Adipocyte (in vitro differentiated cells): ENCODE data around the gene NUBPL.
A peak's percentile ranks its signal among the peaks of the same experiment; 100 is the strongest.
"Not testable (repeated sequence)": the region's sequence is repeated elsewhere in the genome, so short reads cannot be mapped to it uniquely, and the experiment has no call there.

Experiments used
- DNase-seq: peaks from one replicate; pipeline ENCODE4 v3.0.0-alpha.2; 2015; ENCODE audit warnings: low read depth
- H3K27me3 ChIP-seq: replicated peaks from 2 replicates; pipeline ENCODE4 v1.7.0; 2013; ENCODE audit warnings: mild to moderate bottlenecking, low read length, moderate library complexity; ENCODE audit not compliant: control insufficient read depth, insufficient read depth
- H3K36me3 ChIP-seq: 2 replicates; pipeline ENCODE4 v1.7.0; 2013; ENCODE audit warnings: low read length, mild to moderate bottlenecking, moderate library complexity; ENCODE audit not compliant: control insufficient read depth, insufficient read depth, severe bottlenecking
- H3K4me1 ChIP-seq: 2 replicates; pipeline ENCODE4 v1.7.0; 2013; ENCODE audit warnings: mild to moderate bottlenecking, low read length, moderate library complexity; ENCODE audit not compliant: control insufficient read depth, insufficient read depth
- H3K4me3 ChIP-seq: 2 replicates; pipeline ENCODE4 v1.7.0; 2013; ENCODE audit warnings: mild to moderate bottlenecking, low read length, moderate library complexity
- H3K9ac ChIP-seq: 2 replicates; pipeline ENCODE4 v1.7.0; 2013; ENCODE audit warnings: mild to moderate bottlenecking, low read length, moderate library complexity
- H3K9me3 ChIP-seq: 2 replicates; pipeline ENCODE4 v1.7.0; 2013; ENCODE audit warnings: mild to moderate bottlenecking, low read length, moderate library complexity; ENCODE audit not compliant: control insufficient read depth

Gene NUBPL

GRCh38 chr14:31813724-31814490, 252.7 kb downstream of the NUBPL start:
- not testable (repeated sequence) for H3K4me1 ChIP-seq, H3K27me3 ChIP-seq, H3K4me3 ChIP-seq

DNA sequence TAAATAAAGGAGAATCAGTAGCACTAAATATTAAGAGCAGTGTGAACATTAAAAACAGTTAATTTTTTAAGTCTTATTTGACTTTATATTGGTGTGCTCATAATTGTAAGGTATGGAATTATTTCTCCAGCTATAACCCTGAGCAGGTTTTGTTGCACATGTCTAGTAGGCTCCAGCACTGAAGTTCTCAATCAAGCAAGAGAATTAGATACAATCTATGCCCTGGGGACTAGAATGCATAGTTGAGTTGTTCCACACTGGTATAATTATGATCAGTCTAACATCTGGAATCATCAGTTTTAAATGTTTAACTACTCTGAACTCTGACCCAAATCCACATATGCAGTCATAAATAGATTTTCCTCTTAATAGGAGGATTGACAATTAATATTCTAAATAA, 258.1 kb downstream of the NUBPL start:
- DNase-seq: peak; percentile 41
- no peak overlapping the region for H3K9ac ChIP-seq
- no peaks in the 10 kb centered on the region for H3K9me3 ChIP-seq
- no peaks in the 10 kb centered on the region for H3K36me3 ChIP-seq
- peaks cover 5% of the 10 kb centered on the region for H3K4me1 ChIP-seq
- H3K27me3 ChIP-seq: no peaks in the 10 kb centered on the region
- H3K4me3 ChIP-seq: no peak overlapping the region

More at GRCh38 chr14:31813724-31814490, 252.7 kb downstream of the NUBPL start:
- H3K9ac ChIP-seq, H3K9me3 ChIP-seq, DNase-seq, H3K36me3 ChIP-seq: not testable (repeated sequence)

- Histone ChIP-seq H3K9ac (no peak overlapping the region), H3K9me3 (no peaks in the 10 kb centered on the region), H3K4me3 (no peak overlapping the region), H3K4me1 (peaks cover 9% of the 10 kb centered on the region), H3K27me3 (no peaks in the 10 kb centered on the region), H3K36me3 (no peaks in the 10 kb centered on the region)
- no peak for DNase-seq
These were observed 264.3 kb downstream of the NUBPL start for GRCh38 chr14:31825459-31825858.

DNA sequence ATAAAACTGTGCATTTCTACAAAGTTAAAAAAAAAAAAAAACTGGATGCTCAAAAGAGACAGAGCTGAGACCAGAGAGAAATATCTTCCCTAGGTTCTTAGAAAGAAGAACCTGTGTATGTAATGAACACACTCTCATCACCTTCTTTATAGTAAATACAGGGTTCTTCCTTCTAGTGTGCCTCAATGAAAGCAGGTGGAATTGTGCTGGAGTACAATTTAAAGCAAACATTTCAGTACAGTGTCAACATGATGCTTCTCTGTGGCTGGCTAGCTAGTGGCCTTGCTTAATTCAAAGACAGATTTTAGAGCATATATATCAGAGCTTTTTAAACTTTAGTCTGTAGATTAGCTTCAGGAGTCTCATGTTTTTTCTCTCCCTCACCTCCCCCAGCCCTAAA, 266.1 kb downstream of the NUBPL start:
- no peaks in the 10 kb centered on the region for H3K36me3 ChIP-seq
- peaks cover 9% of the 10 kb centered on the region for H3K4me1 ChIP-seq
- no peaks in the 10 kb centered on the region for H3K9me3 ChIP-seq
- DNase-seq: no peak
- H3K9ac ChIP-seq: no peak overlapping the region
- H3K4me3 ChIP-seq: no peak overlapping the region
- H3K27me3 ChIP-seq: no peaks in the 10 kb centered on the region

- Histone ChIP-seq H3K9ac (no peak overlapping the region), H3K4me1 (peaks cover 9% of the 10 kb centered on the region), H3K27me3 (no peaks in the 10 kb centered on the region), H3K9me3 (no peaks in the 10 kb centered on the region), H3K36me3 (no peaks in the 10 kb centered on the region), H3K4me3 (no peak overlapping the region)
- DNase-seq: peak; percentile 64
These were observed 268.0 kb downstream of the NUBPL start for GRCh38 chr14:31828946-31829868.

- Histone ChIP-seq H3K9ac (no peak overlapping the region), H3K4me3 (no peak overlapping the region), H3K36me3 (no peaks in the 10 kb centered on the region), H3K9me3 (no peaks in the 10 kb centered on the region), H3K27me3 (no peaks in the 10 kb centered on the region), H3K4me1 (peaks cover under 1% of the 10 kb centered on the region)
- DNase-seq: peak; percentile 7
These were observed 273.4 kb downstream of the NUBPL start for GRCh38 chr14:31834616-31835015.

DNA sequence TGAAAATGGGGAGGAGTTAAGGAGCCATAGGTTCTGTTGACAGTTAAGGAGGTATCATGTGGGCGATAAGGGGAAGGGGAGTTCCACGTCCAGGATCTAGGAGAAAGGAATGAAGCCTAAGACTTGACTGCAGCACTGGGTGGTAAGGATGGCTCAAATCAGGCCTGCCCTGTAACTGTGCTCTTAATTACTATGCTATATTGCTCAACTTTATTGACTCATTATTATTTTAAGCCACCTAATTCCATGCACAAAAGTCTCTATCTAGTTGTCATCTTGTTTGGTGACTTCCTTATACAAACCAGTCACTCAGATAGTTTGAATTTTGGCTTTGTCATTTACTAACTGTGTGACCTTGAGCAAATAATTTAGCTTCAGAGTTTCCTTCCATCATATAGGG, 273.8 kb downstream of the NUBPL start:
- no peaks in the 10 kb centered on the region for H3K36me3 ChIP-seq
- no peak overlapping the region for H3K9ac ChIP-seq
- H3K4me1 ChIP-seq: no peaks in the 10 kb centered on the region
- H3K27me3 ChIP-seq: no peaks in the 10 kb centered on the region
- DNase-seq: no peak
- H3K9me3 ChIP-seq: no peaks in the 10 kb centered on the region
- H3K4me3 ChIP-seq: no peak overlapping the region

DNA sequence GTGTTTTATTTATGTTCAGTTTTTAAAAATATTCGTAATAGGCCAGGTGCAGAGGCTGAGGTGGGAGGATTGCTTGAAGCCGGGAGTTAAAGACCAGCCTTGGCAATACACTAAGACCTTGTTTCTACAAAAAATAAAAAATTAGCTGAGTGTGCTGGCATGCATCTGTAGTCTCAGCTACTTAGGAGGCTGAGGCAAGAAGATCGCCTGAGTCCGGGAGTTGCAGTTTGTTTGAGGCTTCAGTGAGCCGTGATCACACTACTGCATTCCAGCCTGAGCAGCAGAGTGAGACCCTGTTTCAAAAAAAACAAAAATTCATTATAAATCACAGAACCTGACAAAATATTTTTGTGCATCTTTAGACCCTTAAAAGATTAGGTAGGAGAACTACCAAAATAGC, 275.8 kb downstream of the NUBPL start:
- Histone ChIP-seq H3K9me3 (no peaks in the 10 kb centered on the region), H3K4me3 (no peak overlapping the region), H3K36me3 (no peaks in the 10 kb centered on the region), H3K4me1 (no peaks in the 10 kb centered on the region), H3K9ac (no peak overlapping the region), H3K27me3 (no peaks in the 10 kb centered on the region)
- no peak for DNase-seq

- peak; percentile 26 for DNase-seq
- H3K4me1 ChIP-seq: peaks cover 10% of the 10 kb centered on the region
- no peak overlapping the region for H3K9ac ChIP-seq
- H3K27me3 ChIP-seq: no peaks in the 10 kb centered on the region
- no peaks in the 10 kb centered on the region for H3K9me3 ChIP-seq
- no peak overlapping the region for H3K4me3 ChIP-seq
- H3K36me3 ChIP-seq: peaks cover 3% of the 10 kb centered on the region
These were observed 281.7 kb downstream of the NUBPL start for GRCh38 chr14:31842899-31843298.

DNA sequence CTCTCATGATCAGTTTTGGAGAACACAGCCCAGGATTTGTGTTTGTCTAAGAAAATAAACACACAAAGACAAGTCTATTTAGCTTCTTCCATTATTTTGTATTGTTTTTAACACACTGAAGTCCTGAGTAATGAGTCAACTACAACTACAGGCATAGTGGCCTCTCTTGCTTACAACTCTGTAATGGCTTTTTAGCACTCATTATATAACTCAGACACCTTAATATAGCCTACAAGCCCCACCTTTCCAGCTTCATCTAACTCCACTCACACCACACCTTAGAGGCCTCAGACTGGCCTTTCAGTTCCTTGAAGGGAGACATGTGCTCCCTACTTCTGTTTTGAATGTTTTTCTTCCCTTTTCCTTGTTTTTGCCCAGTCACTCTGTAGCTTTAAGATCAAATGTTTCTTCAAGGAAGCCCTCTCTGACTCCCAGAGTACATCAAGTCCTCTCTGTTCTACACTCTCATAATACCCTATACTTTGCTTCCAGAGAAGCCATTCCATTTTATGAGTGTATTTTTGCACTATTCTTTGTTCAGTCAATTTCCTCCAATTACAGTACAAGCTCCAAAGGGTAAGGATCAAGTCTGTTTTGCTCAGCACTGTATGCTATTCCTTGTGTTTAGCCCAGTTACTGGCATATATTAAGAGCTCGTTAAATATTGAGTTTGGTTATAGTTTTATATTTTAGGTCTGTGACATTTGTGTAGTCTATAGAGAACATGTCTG, 282.3 kb downstream of the NUBPL start:
- no peaks in the 10 kb centered on the region for H3K9me3 ChIP-seq
- peaks cover 3% of the 10 kb centered on the region for H3K36me3 ChIP-seq
- DNase-seq: peak; percentile 34
- H3K4me3 ChIP-seq: no peak overlapping the region
- peaks cover 10% of the 10 kb centered on the region for H3K4me1 ChIP-seq
- H3K9ac ChIP-seq: no peak overlapping the region
- H3K27me3 ChIP-seq: no peaks in the 10 kb centered on the region

- Histone ChIP-seq H3K4me1 (peaks cover 6% of the 10 kb centered on the region), H3K9ac (no peak overlapping the region), H3K27me3 (no peaks in the 10 kb centered on the region), H3K36me3 (no peaks in the 10 kb centered on the region), H3K4me3 (no peak overlapping the region), H3K9me3 (no peaks in the 10 kb centered on the region)
- no peak for DNase-seq
These were observed 293.4 kb downstream of the NUBPL start for GRCh38 chr14:31854508-31855075.
